K562 (cell line): Measurements from ENCODE around the gene SERPINA1. TPM values are rescaled to one million over a fixed set of nuclear protein-coding genes. Genes with fewer than 3 reads are reported as not detected.

Experiments
- ATAC-seq: fragments of 200-7000 bp; cut with Tn5 transposase; 3 replicates; pipeline ENCODE4 v1.9.1; 2020; ENCODE audit warnings: moderate library complexity
- BruUV-seq: library from RNA; stranded (reverse); fragments of 400-500 nt; replicated peaks from 2 replicates; lab custom pipeline; 2021; lab: Mats Ljungman, UMichigan
- CTCF ChIA-PET: fragments of 300-600 bp; formaldehyde crosslinking; extraction: SDS; loops from one replicate; lab custom pipeline; 2021; ENCODE audit warnings: low intra/inter-chr PET ratio; lab: Yijun Ruan, JAX
- POLR2A ChIA-PET: fragments of 300-600, 350-650 bp; sonication (Branson Sonifier 250); formaldehyde crosslinking; extraction: SDS; loops from one replicate; lab custom pipeline; 2021; ENCODE audit warnings: antibody characterized with exemption, inconsistent platforms; lab: Yijun Ruan, JAX
- DNase-seq, 4 experiments: peaks; one replicate each; pipeline versions ENCODE4 v3.0.0 to v3.0.0-alpha.2; 2011 to 2018; ENCODE audit warnings: low spot score in 3 of 4, mixed read lengths in 3 of 4; ENCODE audit errors: extremely low read depth in 1 of 4
- FAIRE-seq: peaks from 2 replicates; lab custom pipeline; 2011; peaks lifted over from hg19 to GRCh38; lab: Jason Lieb, UNC
- H2AFZ ChIP-seq: 2 replicates; pipeline ENCODE4 v1.6.0; 2011; ENCODE audit warnings: low read depth, low read length, control low read depth, inconsistent platforms
- H3K27ac ChIP-seq: fragments of 200-600 bp; 3 replicates; pipeline ENCODE4 v1.8.0; 2011; ENCODE audit warnings: low read depth, mild to moderate bottlenecking, control low read depth, inconsistent platforms, low read length, moderate library complexity, mixed read lengths; ENCODE audit errors: extremely low read depth
- H3K27me3 ChIP-seq, 2 experiments: fragments of 300-600 bp in 1 of 2; 2 replicates in 1 of 2; 3 replicates in 1 of 2; pipeline versions ENCODE4 v1.6.0 to v1.8.0; 2011; ENCODE audit warnings: inconsistent platforms in 2 of 2, low read length in 2 of 2, mild to moderate bottlenecking in 1 of 2, mixed read lengths in 1 of 2, moderate library complexity in 1 of 2; ENCODE audit not compliant: control insufficient read depth in 2 of 2, insufficient read depth in 2 of 2
- H3K36me3 ChIP-seq: fragments of 300-600 bp; 3 replicates; pipeline ENCODE4 v1.8.0; 2011; ENCODE audit warnings: mild to moderate bottlenecking, low read length, inconsistent platforms; ENCODE audit not compliant: control insufficient read depth, insufficient read depth
- H3K4me1 ChIP-seq, 2 experiments: fragments of 200-600 bp in 1 of 2; replicated peaks in 1 of 2; 2 replicates in 1 of 2; 3 replicates in 1 of 2; pipeline versions ENCODE4 v1.5.1 to v1.8.0; 2011; ENCODE audit warnings: inconsistent platforms in 2 of 2, low read length in 2 of 2, mild to moderate bottlenecking in 1 of 2, mixed read lengths in 1 of 2, moderate library complexity in 1 of 2; ENCODE audit not compliant: control insufficient read depth in 2 of 2, insufficient read depth in 2 of 2
- H3K4me2 ChIP-seq: 2 replicates; pipeline ENCODE4 v1.6.1; 2011; ENCODE audit warnings: low read length, control low read depth, inconsistent platforms, mixed read lengths; ENCODE audit not compliant: insufficient read depth
- H3K4me3 ChIP-seq: fragments of 200-600 bp; sonication (generic), shearing (Covaris generic); 2 replicates; pipeline ENCODE4 v1.5.1; 2016; ENCODE audit warnings: control low read depth, inconsistent platforms
- H3K79me2 ChIP-seq: fragments of 200-600 bp; 3 replicates; pipeline ENCODE4 v1.8.0; 2011; ENCODE audit warnings: low read length, inconsistent platforms; ENCODE audit not compliant: control insufficient read depth, insufficient read depth
- H3K9ac ChIP-seq, 2 experiments: 2 replicates each; pipeline versions ENCODE4 v1.6.0 to v1.6.1; 2011; ENCODE audit warnings: low read depth in 2 of 2, low read length in 2 of 2, control low read depth in 1 of 2, inconsistent platforms in 1 of 2, mild to moderate bottlenecking in 1 of 2, mixed read lengths in 1 of 2; ENCODE audit not compliant: insufficient read depth in 1 of 2
- H3K9me1 ChIP-seq: one replicate; pipeline ENCODE4 v1.6.0; 2011; ENCODE audit warnings: inconsistent platforms, mild to moderate bottlenecking, low read length, moderate library complexity; ENCODE audit not compliant: control insufficient read depth, insufficient read depth
- H3K9me3 ChIP-seq: replicated peaks from 2 replicates; pipeline ENCODE4 v1.5.1; 2011; ENCODE audit warnings: low read depth, low read length, inconsistent platforms; ENCODE audit not compliant: control insufficient read depth, insufficient read depth
- H4K20me1 ChIP-seq: replicated peaks from 2 replicates; pipeline ENCODE4 v1.6.1; 2011; ENCODE audit warnings: low read length, inconsistent platforms, mixed read lengths; ENCODE audit not compliant: control insufficient read depth, insufficient read depth
- HES1 ChIP-seq: fragments of 450-650 bp; IDR thresholded peaks from 2 replicates; pipeline ENCODE4 v1.6.1; 2016; ENCODE audit warnings: low read depth, mild to moderate bottlenecking, moderate library complexity
- HIVEP1 ChIP-seq: fragments of 250-450 bp; sonication (Bioruptor Pico); IDR thresholded peaks from 2 replicates; pipeline ENCODE4 v1.4.0; 2020; ENCODE audit warnings: mild to moderate bottlenecking
- HMBOX1 ChIP-seq: sonication (generic); IDR thresholded peaks from 2 replicates; pipeline ENCODE4 v1.6.1; 2016
- HOXB6 ChIP-seq: fragments of 250-450 bp; sonication (Bioruptor Pico); IDR thresholded peaks from 2 replicates; pipeline ENCODE4 v1.5.1; 2022; ENCODE audit warnings: mild to moderate bottlenecking, borderline replicate concordance
- LCOR ChIP-seq: sonication (generic); formaldehyde crosslinking; IDR thresholded peaks from 2 replicates; pipeline ENCODE4 v1.8.0; 2022; ENCODE audit warnings: mild to moderate bottlenecking, missing genetic modification reagents
- ZNF165 ChIP-seq: fragments of 250-450 bp; sonication (Bioruptor Pico); IDR thresholded peaks from 2 replicates; pipeline ENCODE4 v1.4.0; 2020; ENCODE audit warnings: borderline replicate concordance
- ZNF280B ChIP-seq: fragments of 250-450 bp; sonication (Bioruptor Pico); IDR thresholded peaks from 2 replicates; pipeline ENCODE4 v1.5.1; 2021; ENCODE audit warnings: mild to moderate bottlenecking
- in situ Hi-C: fragments of 300-500 bp; cut with MboI; formaldehyde crosslinking; loops from 4 replicates; pipeline ENCODE4 v1.15.0; 2018; ENCODE audit warnings: inconsistent platforms, mixed read lengths
- intact Hi-C: fragments of 100-400 bp; cut with micrococcal nuclease; formaldehyde crosslinking; loops from 2 replicates; pipeline ENCODE4 v1.14.2; 2022
- polyA plus RNA-seq, 8 experiments: library from polyadenylated mRNA; depleted of rRNA in 4 of 8; stranded (reverse) in 5 of 8; unstranded in 3 of 8; fragments of >200 nt; fragmentation: Nextera tagmentation in 2 of 8; fragmentation: Illumina TruSeq in 1 of 8; extraction: Ambion mirVana in 2 of 8; extraction: Trizol in 1 of 8; gene quantifications; 2 replicates each; pipeline versions ENCODE4 v1.2.1 to v1.2.3, GENCODE V29; 2011 to 2014; ENCODE audit warnings: inconsistent platforms in 1 of 8, missing spikeins in 1 of 8
- total RNA-seq, 7 experiments: library from RNA; depleted of rRNA in 6 of 7; stranded (reverse); fragments of >200 nt in 6 of 7; fragmentation: Illumina TruSeq in 2 of 7; extraction: Trizol in 2 of 7; gene quantifications; 2 replicates each; pipeline versions ENCODE4 v1.2.1 to v1.2.3, GENCODE V29; 2011 to 2021; ENCODE audit warnings: low replicate concordance in 1 of 7

Gene SERPINA1
- total and polyA plus RNA-seq, 9 of the 15 experiments (the other 6 are each of a cell fraction or from before 2014, with no cell fraction given) = 4.1 TPM; not detected in 8

GRCh38 chr14:94407906-94408305 lies 19.5 kb upstream of the SERPINA1 start:
- H3K79me2 ChIP-seq = no peaks in the 10 kb centered on the region
- POLR2A ChIA-PET = no interaction called here
- no peaks in the 10 kb centered on the region for H3K4me1 ChIP-seq
- ATAC-seq = no peak
- no peak overlapping the region for H3K4me2 ChIP-seq
- no peak for FAIRE-seq
- TF ChIP-seq ZNF165 (CRISPR knock-in tag) (no peak), HMBOX1 (no peak)
- no peak overlapping the region for H2AFZ ChIP-seq
- no peak overlapping the region for H3K27ac ChIP-seq
- in situ Hi-C loops = no loop called here
- no peaks in the 10 kb centered on the region for H3K9me3 ChIP-seq
- H3K9ac ChIP-seq = no peak overlapping the region
- intact Hi-C loops = no loop called here
- CTCF ChIA-PET = no interaction called here
- no TSS peak for BruUV-seq
- no peaks in the 10 kb centered on the region for H3K36me3 ChIP-seq
- no peak overlapping the region for H3K4me3 ChIP-seq
- H4K20me1 ChIP-seq = no peaks in the 10 kb centered on the region
- H3K9me1 ChIP-seq = no peaks in the 10 kb centered on the region
- DNase-seq = no peak
- H3K27me3 ChIP-seq = no peaks in the 10 kb centered on the region

- no TSS peak for BruUV-seq
- no peak overlapping the region for H2AFZ ChIP-seq
- no peak for DNase-seq
- no peak overlapping the region for H3K4me3 ChIP-seq
- ChIA-PET CTCF (no interaction called here), POLR2A (no interaction called here)
- H3K9me3 ChIP-seq = no peaks in the 10 kb centered on the region
- TF ChIP-seq HIVEP1 (no peak), LCOR (CRISPR knock-in tag) (no peak), ZNF280B (CRISPR knock-in tag) (no peak), HES1 (no peak), HOXB6 (no peak)
- FAIRE-seq = no peak
- H4K20me1 ChIP-seq = no peaks in the 10 kb centered on the region
- H3K36me3 ChIP-seq = no peaks in the 10 kb centered on the region
- ATAC-seq = no peak
- H3K4me2 ChIP-seq = no peak overlapping the region
- H3K9me1 ChIP-seq = no peaks in the 10 kb centered on the region
- no peak overlapping the region for H3K27ac ChIP-seq
- intact Hi-C loops (no loop called here), in situ Hi-C loops (no loop called here)
- no peaks in the 10 kb centered on the region for H3K27me3 ChIP-seq
- H3K9ac ChIP-seq = no peak overlapping the region
- H3K79me2 ChIP-seq = no peaks in the 10 kb centered on the region
- no peaks in the 10 kb centered on the region for H3K4me1 ChIP-seq
Measured at GRCh38 chr14:94406910-94407309, 18.5 kb upstream of the SERPINA1 start.
